GM23338 (cell line): ENCODE results near the gene DAAM2. TPM values are rescaled to one million over a fixed set of nuclear protein-coding genes. Genes with fewer than 3 reads are reported as not detected.

Experiments used
- ATAC-seq: fragments of 200-7000 bp; cut with Tn5 transposase; 3 replicates; pipeline ENCODE4 v1.9.1; 2020
- DNase-seq: peaks from one replicate; pipeline ENCODE4 v3.0.0-alpha.2; 2015; ENCODE audit warnings: low spot score
- H2AFZ ChIP-seq: fragments of 200-600 bp; sonication (generic); 2 replicates; pipeline ENCODE4 v1.8.0; 2016; ENCODE audit warnings: antibody characterized with exemption, mild to moderate bottlenecking, moderate library complexity
- H3F3A ChIP-seq: fragments of 200-600 bp; sonication (generic); replicated peaks from 2 replicates; pipeline ENCODE4 v1.8.0; 2017; ENCODE audit warnings: antibody characterized with exemption, mixed run types, low read depth
- H3K27ac ChIP-seq: fragments of 200-600 bp; sonication (generic); 2 replicates; pipeline ENCODE4 v1.6.1; 2016; ENCODE audit warnings: low read depth
- H3K27me3 ChIP-seq: fragments of 200-600 bp; sonication (generic); 2 replicates; pipeline ENCODE4 v1.8.0; 2016; ENCODE audit warnings: mild to moderate bottlenecking, mixed run types, moderate library complexity; ENCODE audit not compliant: insufficient read depth
- H3K36me3 ChIP-seq: fragments of 200-600 bp; sonication (generic); 2 replicates; pipeline ENCODE4 v1.8.0; 2016; ENCODE audit warnings: mild to moderate bottlenecking; ENCODE audit not compliant: insufficient read depth
- H3K4me1 ChIP-seq: fragments of 200-600 bp; sonication (generic); 2 replicates; pipeline ENCODE4 v1.8.0; 2016; ENCODE audit warnings: mild to moderate bottlenecking, moderate library complexity; ENCODE audit not compliant: insufficient read depth
- H3K4me2 ChIP-seq: fragments of 200-600 bp; sonication (generic); 2 replicates; pipeline ENCODE4 v1.7.1; 2017; ENCODE audit warnings: mixed run types
- H3K4me3 ChIP-seq: fragments of 200-600 bp; sonication (generic); 2 replicates; pipeline ENCODE4 v1.6.1; 2016; ENCODE audit warnings: mixed run types
- H3K79me2 ChIP-seq: fragments of 200-600 bp; sonication (generic); replicated peaks from 2 replicates; pipeline ENCODE4 v1.8.0; 2017; ENCODE audit warnings: mild to moderate bottlenecking; ENCODE audit not compliant: insufficient read depth
- H3K9me2 ChIP-seq: fragments of 200-600 bp; sonication (generic); 2 replicates; pipeline ENCODE4 v1.8.0; 2017; ENCODE audit not compliant: insufficient read depth
- H4K20me1 ChIP-seq: fragments of 200-600 bp; sonication (generic); replicated peaks from 2 replicates; pipeline ENCODE4 v1.8.0; 2017; ENCODE audit warnings: mild to moderate bottlenecking; ENCODE audit not compliant: insufficient read depth
- H3K27ac Mint-ChIP-seq: 2 replicates; pipeline ENCODE4 v1.8.0; 2020; ENCODE audit warnings: inconsistent platforms, mild to moderate bottlenecking, moderate library complexity, mixed read lengths
- H3K27me3 Mint-ChIP-seq: 3 replicates; pipeline ENCODE4 v1.8.0; 2022; ENCODE audit warnings: low read depth, mild to moderate bottlenecking, moderate library complexity, mixed read lengths, inconsistent platforms; ENCODE audit not compliant: insufficient read depth, poor library complexity
- H3K36me3 Mint-ChIP-seq: 3 replicates; pipeline ENCODE4 v1.8.0; 2021; ENCODE audit warnings: low read depth, mild to moderate bottlenecking, inconsistent platforms, moderate library complexity, mixed read lengths
- H3K4me1 Mint-ChIP-seq: 3 replicates; pipeline ENCODE4 v1.8.0; 2020; ENCODE audit warnings: mild to moderate bottlenecking, inconsistent platforms, mixed read lengths
- H3K4me3 Mint-ChIP-seq: 3 replicates; pipeline ENCODE4 v1.8.0; 2021; ENCODE audit warnings: moderate library complexity, mild to moderate bottlenecking, inconsistent platforms, mixed read lengths
- H3K9me3 Mint-ChIP-seq: 3 replicates; pipeline ENCODE4 v1.8.0; 2020; ENCODE audit warnings: moderate library complexity, mild to moderate bottlenecking, inconsistent platforms, mixed read lengths
- CREB1 ChIP-seq: fragments of 250-450 bp; sonication (Bioruptor Pico); IDR thresholded peaks from 2 replicates; pipeline ENCODE4 v1.5.0; 2020; ENCODE audit warnings: low read depth, mild to moderate bottlenecking, moderate library complexity
- EZH2 ChIP-seq: fragments of 200-600 bp; sonication (generic); IDR thresholded peaks from one replicate; pipeline ENCODE4 v1.8.0; 2017; ENCODE audit warnings: antibody characterized with exemption, mild to moderate bottlenecking, low read depth; ENCODE audit not compliant: unreplicated experiment
- EZH2phosphoT487 ChIP-seq: fragments of 200-600 bp; sonication (generic); IDR thresholded peaks from one replicate; pipeline ENCODE4 v1.8.1; 2018; ENCODE audit warnings: antibody characterized with exemption; ENCODE audit not compliant: unreplicated experiment
- NANOG ChIP-seq: IDR thresholded peaks from 2 replicates; pipeline ENCODE4 v1.6.1; 2016; ENCODE audit warnings: antibody characterized with exemption, borderline replicate concordance
- STAT1 ChIP-seq: IDR thresholded peaks from one replicate; pipeline ENCODE4 v1.6.1; 2016; ENCODE audit warnings: antibody characterized with exemption; ENCODE audit not compliant: unreplicated experiment
- ZNF114 ChIP-seq: fragments of 250-450 bp; sonication (Bioruptor Pico); IDR thresholded peaks from 2 replicates; pipeline ENCODE4 v1.5.0; 2020; ENCODE audit warnings: mild to moderate bottlenecking, moderate library complexity
- ZNF462 ChIP-seq: fragments of 250-450 bp; sonication (Bioruptor Pico); IDR thresholded peaks from 2 replicates; pipeline ENCODE4 v1.5.0; 2020; ENCODE audit warnings: mild to moderate bottlenecking, moderate library complexity
- polyA plus RNA-seq: library from polyadenylated mRNA; unstranded; fragments of >200 nt; fragmentation: Nextera tagmentation; extraction: Ambion mirVana; gene quantifications from 2 replicates; pipeline ENCODE4 v1.2.1, GENCODE V29; 2016
- total RNA-seq: library from RNA; depleted of rRNA; stranded (reverse); fragments of >200 nt; shearing (Covaris generic); gene quantifications from 2 replicates; pipeline ENCODE4 v1.2.3, GENCODE V29; 2014
- TF ChIP-seq, protein P1 (sequence below), 2 experiments: fragments of 200-600 bp in 1 of 2; sonication (generic) in 1 of 2; conservative IDR thresholded peaks; 2 replicates each; pipeline versions ENCODE4 v1.5.1 to v1.6.1; 2016 to 2017; ENCODE audit warnings: antibody characterized with exemption in 2 of 2, low read depth in 2 of 2, mild to moderate bottlenecking in 2 of 2, moderate library complexity in 1 of 2
- TF ChIP-seq, protein P2 (sequence below): IDR thresholded peaks from one replicate; pipeline ENCODE4 v1.6.1; 2018; ENCODE audit warnings: antibody characterized with exemption; ENCODE audit not compliant: unreplicated experiment

The DAAM2 gene
- total and polyA plus RNA-seq, 2 experiments from 2014 or later = 1.4 to 4.9 TPM

GRCh38 chr6:39909701-39910100, 117.5 kb downstream of the DAAM2 start:
- peaks cover 28% of the 10 kb centered on the region for H3K36me3 Mint-ChIP-seq
- Histone ChIP-seq H3K4me3 (no peak overlapping the region), H3F3A (no peaks in the 10 kb centered on the region), H3K9me2 (no peaks in the 10 kb centered on the region), H3K27ac (no peak overlapping the region), H4K20me1 (no peaks in the 10 kb centered on the region), H3K79me2 (no peaks in the 10 kb centered on the region), H2AFZ (no peak overlapping the region), H3K27me3 (no peaks in the 10 kb centered on the region), H3K4me1 (no peaks in the 10 kb centered on the region), H3K36me3 (no peaks in the 10 kb centered on the region), H3K4me2 (no peak overlapping the region)
- no peaks in the 10 kb centered on the region for H3K9me3 Mint-ChIP-seq
- H3K27ac Mint-ChIP-seq = 0 out of 2 replicates have a peak overlapping the region, but pooled peaks have one; percentile 25
- DNase-seq (no peak), ATAC-seq (no peak)
- H3K4me1 Mint-ChIP-seq = 0 out of 3 replicates have a peak, but pooled peaks cover 3% of the 10 kb centered on the region
- no peak overlapping the region for H3K4me3 Mint-ChIP-seq
- H3K27me3 Mint-ChIP-seq = peaks cover 2% of the 10 kb centered on the region
- no peak for TF ChIP-seq NANOG
- TF ChIP-seq ZNF462 (CRISPR knock-in tag) = no peak
- no peak for TF ChIP-seq STAT1

- no peak overlapping the region for H3K4me2 ChIP-seq
- no peak overlapping the region for H3K27ac Mint-ChIP-seq
These were observed 118.0 kb downstream of the DAAM2 start for GRCh38 chr6:39910164-39910563.

More at GRCh38 chr6:39910164-39910563, 118.0 kb downstream of the DAAM2 start:
- Mint-ChIP-seq H3K36me3 (peaks cover 30% of the 10 kb centered on the region), H3K27me3 (peaks cover 2% of the 10 kb centered on the region), H3K4me3 (no peak overlapping the region), H3K4me1 (0 out of 3 replicates have a peak, but pooled peaks cover 3% of the 10 kb centered on the region), H3K9me3 (no peaks in the 10 kb centered on the region)
- Histone ChIP-seq H2AFZ (no peak overlapping the region), H3K27ac (no peak overlapping the region), H3F3A (no peaks in the 10 kb centered on the region), H3K36me3 (no peaks in the 10 kb centered on the region), H3K4me1 (no peaks in the 10 kb centered on the region), H3K9me2 (no peaks in the 10 kb centered on the region), H3K4me3 (no peak overlapping the region), H3K79me2 (no peaks in the 10 kb centered on the region), H4K20me1 (no peaks in the 10 kb centered on the region), H3K27me3 (no peaks in the 10 kb centered on the region)
- TF ChIP-seq, protein P1, sequence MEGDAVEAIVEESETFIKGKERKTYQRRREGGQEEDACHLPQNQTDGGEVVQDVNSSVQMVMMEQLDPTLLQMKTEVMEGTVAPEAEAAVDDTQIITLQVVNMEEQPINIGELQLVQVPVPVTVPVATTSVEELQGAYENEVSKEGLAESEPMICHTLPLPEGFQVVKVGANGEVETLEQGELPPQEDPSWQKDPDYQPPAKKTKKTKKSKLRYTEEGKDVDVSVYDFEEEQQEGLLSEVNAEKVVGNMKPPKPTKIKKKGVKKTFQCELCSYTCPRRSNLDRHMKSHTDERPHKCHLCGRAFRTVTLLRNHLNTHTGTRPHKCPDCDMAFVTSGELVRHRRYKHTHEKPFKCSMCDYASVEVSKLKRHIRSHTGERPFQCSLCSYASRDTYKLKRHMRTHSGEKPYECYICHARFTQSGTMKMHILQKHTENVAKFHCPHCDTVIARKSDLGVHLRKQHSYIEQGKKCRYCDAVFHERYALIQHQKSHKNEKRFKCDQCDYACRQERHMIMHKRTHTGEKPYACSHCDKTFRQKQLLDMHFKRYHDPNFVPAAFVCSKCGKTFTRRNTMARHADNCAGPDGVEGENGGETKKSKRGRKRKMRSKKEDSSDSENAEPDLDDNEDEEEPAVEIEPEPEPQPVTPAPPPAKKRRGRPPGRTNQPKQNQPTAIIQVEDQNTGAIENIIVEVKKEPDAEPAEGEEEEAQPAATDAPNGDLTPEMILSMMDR (conservative IDR thresholded peaks at IDR 0.05; ENCODE audit: low read depth in 2 of 2) = no peak
- TF ChIP-seq EZH2 (no peak), CREB1 (CRISPR knock-in tag) (no peak), ZNF114 (no peak), EZH2phosphoT487 (no peak)
- TF ChIP-seq, protein P2, sequence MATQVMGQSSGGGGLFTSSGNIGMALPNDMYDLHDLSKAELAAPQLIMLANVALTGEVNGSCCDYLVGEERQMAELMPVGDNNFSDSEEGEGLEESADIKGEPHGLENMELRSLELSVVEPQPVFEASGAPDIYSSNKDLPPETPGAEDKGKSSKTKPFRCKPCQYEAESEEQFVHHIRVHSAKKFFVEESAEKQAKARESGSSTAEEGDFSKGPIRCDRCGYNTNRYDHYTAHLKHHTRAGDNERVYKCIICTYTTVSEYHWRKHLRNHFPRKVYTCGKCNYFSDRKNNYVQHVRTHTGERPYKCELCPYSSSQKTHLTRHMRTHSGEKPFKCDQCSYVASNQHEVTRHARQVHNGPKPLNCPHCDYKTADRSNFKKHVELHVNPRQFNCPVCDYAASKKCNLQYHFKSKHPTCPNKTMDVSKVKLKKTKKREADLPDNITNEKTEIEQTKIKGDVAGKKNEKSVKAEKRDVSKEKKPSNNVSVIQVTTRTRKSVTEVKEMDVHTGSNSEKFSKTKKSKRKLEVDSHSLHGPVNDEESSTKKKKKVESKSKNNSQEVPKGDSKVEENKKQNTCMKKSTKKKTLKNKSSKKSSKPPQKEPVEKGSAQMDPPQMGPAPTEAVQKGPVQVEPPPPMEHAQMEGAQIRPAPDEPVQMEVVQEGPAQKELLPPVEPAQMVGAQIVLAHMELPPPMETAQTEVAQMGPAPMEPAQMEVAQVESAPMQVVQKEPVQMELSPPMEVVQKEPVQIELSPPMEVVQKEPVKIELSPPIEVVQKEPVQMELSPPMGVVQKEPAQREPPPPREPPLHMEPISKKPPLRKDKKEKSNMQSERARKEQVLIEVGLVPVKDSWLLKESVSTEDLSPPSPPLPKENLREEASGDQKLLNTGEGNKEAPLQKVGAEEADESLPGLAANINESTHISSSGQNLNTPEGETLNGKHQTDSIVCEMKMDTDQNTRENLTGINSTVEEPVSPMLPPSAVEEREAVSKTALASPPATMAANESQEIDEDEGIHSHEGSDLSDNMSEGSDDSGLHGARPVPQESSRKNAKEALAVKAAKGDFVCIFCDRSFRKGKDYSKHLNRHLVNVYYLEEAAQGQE = no peak
- ATAC-seq (no peak), DNase-seq (no peak)
